KMS-11 (cell line): ENCODE results near the gene RASSF4.

Source experiments
- H2AFZ ChIP-seq: fragments of 200-600 bp; sonication (generic); 2 replicates; pipeline ENCODE4 v1.6.1; 2016; ENCODE audit warnings: antibody characterized with exemption, mixed run types, low read depth
- H3K27ac ChIP-seq: fragments of 200-600 bp; sonication (generic); 2 replicates; pipeline ENCODE4 v1.6.1; 2016; ENCODE audit warnings: mild to moderate bottlenecking, mixed run types
- H3K27me3 ChIP-seq: fragments of 200-600 bp; sonication (generic); 2 replicates; pipeline ENCODE4 v1.6.1; 2017; ENCODE audit warnings: mild to moderate bottlenecking, low read depth, mixed run types, moderate library complexity; ENCODE audit not compliant: insufficient read depth
- H3K36me3 ChIP-seq: fragments of 200-600 bp; sonication (generic); 2 replicates; pipeline ENCODE4 v1.6.1; 2017; ENCODE audit warnings: mild to moderate bottlenecking, mixed run types; ENCODE audit not compliant: insufficient read depth
- H3K4me1 ChIP-seq: fragments of 200-600 bp; sonication (generic); 2 replicates; pipeline ENCODE4 v1.6.1; 2016; ENCODE audit warnings: mild to moderate bottlenecking, low read depth, mixed run types; ENCODE audit not compliant: poor library complexity, severe bottlenecking
- H3K4me2 ChIP-seq: fragments of 200-600 bp; sonication (generic); 2 replicates; pipeline ENCODE4 v1.7.0; 2016; ENCODE audit warnings: mild to moderate bottlenecking, mixed run types
- H3K4me3 ChIP-seq: fragments of 200-600 bp; sonication (generic); IDR thresholded peaks from 2 replicates; pipeline ENCODE4 v1.6.1; 2017; ENCODE audit warnings: low read depth, low read length, mixed read lengths; ENCODE audit not compliant: insufficient read depth
- H3K79me2 ChIP-seq: fragments of 200-600 bp; sonication (generic); 2 replicates; pipeline ENCODE4 v1.6.1; 2016; ENCODE audit warnings: low read depth, mixed run types; ENCODE audit not compliant: insufficient read depth
- H3K9ac ChIP-seq: fragments of 200-600 bp; sonication (generic); 2 replicates; pipeline ENCODE4 v1.6.1; 2016; ENCODE audit warnings: mild to moderate bottlenecking, mixed run types
- H4K20me1 ChIP-seq: fragments of 200-600 bp; sonication (generic); 2 replicates; pipeline ENCODE4 v1.6.1; 2016; ENCODE audit warnings: mild to moderate bottlenecking, mixed run types; ENCODE audit not compliant: insufficient read depth
- TF ChIP-seq, protein P1 (sequence below): fragments of 200-600 bp; sonication (generic); conservative IDR thresholded peaks from 2 replicates; pipeline ENCODE4 v1.6.1; 2017; ENCODE audit warnings: low read depth, mild to moderate bottlenecking, antibody characterized with exemption, low read length, moderate library complexity, mixed read lengths

The RASSF4 gene

DNA sequence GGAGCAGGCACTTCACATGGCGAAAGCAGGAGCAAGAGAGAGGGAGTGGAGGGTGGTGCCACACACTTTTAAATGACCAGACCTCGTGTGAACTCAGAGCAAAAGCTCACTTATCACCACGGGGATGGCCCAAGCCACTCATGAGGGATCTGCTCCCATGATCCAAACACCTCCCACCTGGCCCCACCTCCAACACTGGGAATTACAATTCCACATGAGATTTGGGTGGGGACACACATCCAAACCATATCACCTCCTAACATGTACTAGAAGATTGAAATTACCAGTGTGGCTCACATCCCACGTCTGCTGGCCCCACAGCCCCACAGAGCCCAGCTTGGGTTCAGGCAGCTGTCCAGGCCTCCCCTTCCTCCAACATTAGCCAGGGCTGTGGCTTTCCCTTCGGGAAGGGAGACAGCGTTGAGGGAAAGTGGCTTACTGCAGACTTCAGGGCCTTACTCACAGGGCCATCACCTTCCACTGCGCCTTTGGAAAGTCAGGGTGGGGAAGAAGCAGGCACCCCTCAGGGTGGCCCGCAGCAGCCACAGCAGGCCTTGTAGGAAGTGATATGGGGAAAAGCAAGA is 11.3 kb downstream of the RASSF4 start:
- H3K4me2 ChIP-seq = peak overlapping the region; percentile 88; the same call in 1 of the 2 replicates
- H3K27me3 ChIP-seq = no peaks in the 10 kb centered on the region
- no peaks in the 10 kb centered on the region for H4K20me1 ChIP-seq
- H3K4me3 ChIP-seq = no peak overlapping the region
- peaks cover 97% of the 10 kb centered on the region for H3K4me1 ChIP-seq
- TF ChIP-seq, protein P1, sequence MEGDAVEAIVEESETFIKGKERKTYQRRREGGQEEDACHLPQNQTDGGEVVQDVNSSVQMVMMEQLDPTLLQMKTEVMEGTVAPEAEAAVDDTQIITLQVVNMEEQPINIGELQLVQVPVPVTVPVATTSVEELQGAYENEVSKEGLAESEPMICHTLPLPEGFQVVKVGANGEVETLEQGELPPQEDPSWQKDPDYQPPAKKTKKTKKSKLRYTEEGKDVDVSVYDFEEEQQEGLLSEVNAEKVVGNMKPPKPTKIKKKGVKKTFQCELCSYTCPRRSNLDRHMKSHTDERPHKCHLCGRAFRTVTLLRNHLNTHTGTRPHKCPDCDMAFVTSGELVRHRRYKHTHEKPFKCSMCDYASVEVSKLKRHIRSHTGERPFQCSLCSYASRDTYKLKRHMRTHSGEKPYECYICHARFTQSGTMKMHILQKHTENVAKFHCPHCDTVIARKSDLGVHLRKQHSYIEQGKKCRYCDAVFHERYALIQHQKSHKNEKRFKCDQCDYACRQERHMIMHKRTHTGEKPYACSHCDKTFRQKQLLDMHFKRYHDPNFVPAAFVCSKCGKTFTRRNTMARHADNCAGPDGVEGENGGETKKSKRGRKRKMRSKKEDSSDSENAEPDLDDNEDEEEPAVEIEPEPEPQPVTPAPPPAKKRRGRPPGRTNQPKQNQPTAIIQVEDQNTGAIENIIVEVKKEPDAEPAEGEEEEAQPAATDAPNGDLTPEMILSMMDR = no peak
- peaks cover 9% of the 10 kb centered on the region; the same call in 1 of the 2 replicates for H3K36me3 ChIP-seq
- peak overlapping the region; percentile 33; the same call in 1 of the 2 replicates for H3K27ac ChIP-seq
- H3K9ac ChIP-seq = no peak overlapping the region
- no peak overlapping the region for H2AFZ ChIP-seq
- H3K79me2 ChIP-seq = peaks cover 66% of the 10 kb centered on the region

DNA sequence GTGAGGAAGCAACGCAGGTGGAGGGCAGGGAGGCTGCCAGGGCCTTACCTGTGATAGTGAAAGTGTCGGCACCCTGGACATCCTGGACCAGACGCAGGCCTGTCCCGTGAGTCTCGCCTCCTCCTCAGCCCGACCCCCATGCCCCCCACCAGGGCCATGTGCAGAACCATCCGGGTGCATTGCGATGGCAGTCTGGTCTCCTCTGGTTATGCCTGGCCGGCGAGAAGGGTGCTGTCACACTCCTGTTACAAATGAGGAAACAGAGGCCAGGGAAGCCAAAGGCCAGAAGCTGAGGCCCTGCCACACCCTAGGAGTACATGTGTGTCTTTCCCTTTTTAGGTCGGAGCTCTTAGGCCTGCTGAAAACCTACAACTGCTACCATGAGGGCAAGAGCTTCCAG is 11.8 kb downstream of the RASSF4 start:
- Histone ChIP-seq H3K27ac (peak overlapping the region; percentile 66; the same call in 1 of the 2 replicates), H2AFZ (no peak overlapping the region), H3K27me3 (no peaks in the 10 kb centered on the region), H3K4me3 (no peak overlapping the region), H3K4me2 (peak overlapping the region; percentile 88), H3K9ac (no peak overlapping the region), H3K4me1 (peaks cover 97% of the 10 kb centered on the region), H4K20me1 (no peaks in the 10 kb centered on the region), H3K79me2 (peaks cover 66% of the 10 kb centered on the region), H3K36me3 (peaks cover 9% of the 10 kb centered on the region; the same call in 1 of the 2 replicates)
- TF ChIP-seq, protein P1 = no peak

DNA sequence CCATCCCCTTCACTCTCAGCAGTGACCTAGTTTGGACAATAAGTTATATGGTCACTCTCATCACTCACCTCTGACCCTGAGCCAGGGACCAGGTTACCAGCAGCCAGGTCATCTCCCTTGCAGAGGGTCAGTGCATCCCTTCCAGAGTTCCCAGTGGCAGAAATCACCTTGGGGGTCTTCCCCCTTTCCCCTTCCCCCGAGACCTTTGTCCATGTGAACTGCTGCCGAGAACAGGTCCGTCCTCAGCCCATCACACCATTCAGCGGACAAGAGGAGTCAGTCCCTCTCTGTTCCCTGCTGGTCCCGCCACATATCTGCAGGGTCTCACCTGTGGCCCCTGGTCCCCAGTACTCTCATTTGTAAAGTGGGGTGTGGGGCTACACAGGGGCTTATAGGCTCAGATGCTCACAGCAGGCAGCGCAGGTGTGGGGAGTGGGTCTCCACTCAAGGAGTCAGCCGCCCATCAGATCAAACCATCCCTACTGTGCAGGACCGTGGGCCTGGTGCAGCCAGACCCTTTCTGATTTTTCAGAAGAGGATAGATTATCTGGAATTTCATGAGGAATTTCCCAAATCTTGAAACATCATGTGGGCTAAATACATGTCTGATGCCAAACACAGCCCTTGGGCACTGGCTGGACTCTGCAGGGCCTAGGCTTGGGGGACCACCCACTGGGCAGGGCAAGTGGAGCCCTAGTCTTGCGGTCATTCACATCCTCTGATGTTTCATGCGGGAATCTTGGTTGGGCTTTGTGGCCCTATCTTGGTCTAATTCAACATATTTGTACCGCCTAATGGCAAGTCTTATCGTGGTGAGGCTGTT is 12.5 kb downstream of the RASSF4 start:
- no peak overlapping the region for H3K4me3 ChIP-seq
- peaks cover 9% of the 10 kb centered on the region; the same call in 1 of the 2 replicates for H3K36me3 ChIP-seq
- H3K27me3 ChIP-seq = no peaks in the 10 kb centered on the region
- TF ChIP-seq, protein P1 = no peak
- no peak overlapping the region for H2AFZ ChIP-seq
- H3K4me2 ChIP-seq = peak overlapping the region; percentile 88
- H3K27ac ChIP-seq = peak overlapping the region; percentile 66
- no peak overlapping the region; the same call in 1 of the 2 replicates for H3K9ac ChIP-seq
- peaks cover 97% of the 10 kb centered on the region for H3K4me1 ChIP-seq
- H4K20me1 ChIP-seq = no peaks in the 10 kb centered on the region
- peaks cover 66% of the 10 kb centered on the region for H3K79me2 ChIP-seq

DNA sequence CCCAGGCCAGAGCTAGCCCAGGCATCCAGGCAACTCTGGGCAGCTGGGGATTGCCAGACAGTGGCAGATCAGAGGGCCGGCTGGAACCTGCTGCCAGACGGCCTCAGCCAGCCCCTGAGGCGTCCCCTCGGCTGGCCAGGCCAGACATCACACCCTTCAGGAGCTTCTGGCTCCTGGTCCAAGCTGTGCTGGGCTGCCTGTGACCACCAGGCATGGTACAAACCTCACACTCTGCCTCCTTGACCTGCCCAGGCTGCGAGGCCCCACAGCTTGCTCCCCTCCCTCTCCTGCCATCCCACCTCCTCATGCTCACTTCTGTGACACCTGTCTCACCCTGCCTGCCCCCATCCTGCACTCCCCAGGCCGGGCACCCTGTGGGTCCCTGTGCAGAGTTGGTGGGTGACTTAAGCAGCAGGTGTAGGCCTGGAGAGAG is 13.3 kb downstream of the RASSF4 start:
- Histone ChIP-seq H3K9ac (peak overlapping the region; percentile 32; the same call in 1 of the 2 replicates), H3K36me3 (peaks cover 6% of the 10 kb centered on the region; the same call in 1 of the 2 replicates), H3K4me1 (peaks cover 90% of the 10 kb centered on the region), H3K79me2 (peaks cover 66% of the 10 kb centered on the region), H4K20me1 (no peaks in the 10 kb centered on the region), H2AFZ (no peak overlapping the region), H3K4me2 (peak overlapping the region; percentile 88), H3K27ac (peak overlapping the region; percentile 66), H3K27me3 (no peaks in the 10 kb centered on the region), H3K4me3 (no peak overlapping the region)
- TF ChIP-seq, protein P1 = no peak
